GM23338 (cell line): ENCODE data around the gene TECTB. TPM values are rescaled to one million over a fixed set of nuclear protein-coding genes. Genes with fewer than 3 reads are reported as not detected.
A peak's percentile ranks its signal among the peaks of the same experiment; 100 is the strongest.

ENCODE experiments used
- ATAC-seq: fragments of 200-7000 bp; cut with Tn5 transposase; 3 replicates; pipeline ENCODE4 v1.9.1; 2020
- DNase-seq: peaks from one replicate; pipeline ENCODE4 v3.0.0-alpha.2; 2015; ENCODE audit warnings: low spot score
- H2AFZ ChIP-seq: fragments of 200-600 bp; sonication (generic); 2 replicates; pipeline ENCODE4 v1.8.0; 2016; ENCODE audit warnings: antibody characterized with exemption, mild to moderate bottlenecking, moderate library complexity
- H3F3A ChIP-seq: fragments of 200-600 bp; sonication (generic); replicated peaks from 2 replicates; pipeline ENCODE4 v1.8.0; 2017; ENCODE audit warnings: antibody characterized with exemption, mixed run types, low read depth
- H3K27ac ChIP-seq: fragments of 200-600 bp; sonication (generic); 2 replicates; pipeline ENCODE4 v1.6.1; 2016; ENCODE audit warnings: low read depth
- H3K27me3 ChIP-seq: fragments of 200-600 bp; sonication (generic); 2 replicates; pipeline ENCODE4 v1.8.0; 2016; ENCODE audit warnings: mild to moderate bottlenecking, mixed run types, moderate library complexity; ENCODE audit not compliant: insufficient read depth
- H3K36me3 ChIP-seq: fragments of 200-600 bp; sonication (generic); 2 replicates; pipeline ENCODE4 v1.8.0; 2016; ENCODE audit warnings: mild to moderate bottlenecking; ENCODE audit not compliant: insufficient read depth
- H3K4me1 ChIP-seq: fragments of 200-600 bp; sonication (generic); 2 replicates; pipeline ENCODE4 v1.8.0; 2016; ENCODE audit warnings: mild to moderate bottlenecking, moderate library complexity; ENCODE audit not compliant: insufficient read depth
- H3K4me2 ChIP-seq: fragments of 200-600 bp; sonication (generic); 2 replicates; pipeline ENCODE4 v1.7.1; 2017; ENCODE audit warnings: mixed run types
- H3K4me3 ChIP-seq: fragments of 200-600 bp; sonication (generic); 2 replicates; pipeline ENCODE4 v1.6.1; 2016; ENCODE audit warnings: mixed run types
- H3K79me2 ChIP-seq: fragments of 200-600 bp; sonication (generic); replicated peaks from 2 replicates; pipeline ENCODE4 v1.8.0; 2017; ENCODE audit warnings: mild to moderate bottlenecking; ENCODE audit not compliant: insufficient read depth
- H3K9me2 ChIP-seq: fragments of 200-600 bp; sonication (generic); 2 replicates; pipeline ENCODE4 v1.8.0; 2017; ENCODE audit not compliant: insufficient read depth
- H4K20me1 ChIP-seq: fragments of 200-600 bp; sonication (generic); replicated peaks from 2 replicates; pipeline ENCODE4 v1.8.0; 2017; ENCODE audit warnings: mild to moderate bottlenecking; ENCODE audit not compliant: insufficient read depth
- H3K27ac Mint-ChIP-seq: 2 replicates; pipeline ENCODE4 v1.8.0; 2020; ENCODE audit warnings: inconsistent platforms, mild to moderate bottlenecking, moderate library complexity, mixed read lengths
- H3K27me3 Mint-ChIP-seq: 3 replicates; pipeline ENCODE4 v1.8.0; 2022; ENCODE audit warnings: low read depth, mild to moderate bottlenecking, moderate library complexity, mixed read lengths, inconsistent platforms; ENCODE audit not compliant: insufficient read depth, poor library complexity
- H3K36me3 Mint-ChIP-seq: 3 replicates; pipeline ENCODE4 v1.8.0; 2021; ENCODE audit warnings: low read depth, mild to moderate bottlenecking, inconsistent platforms, moderate library complexity, mixed read lengths
- H3K4me1 Mint-ChIP-seq: 3 replicates; pipeline ENCODE4 v1.8.0; 2020; ENCODE audit warnings: mild to moderate bottlenecking, inconsistent platforms, mixed read lengths
- H3K4me3 Mint-ChIP-seq: 3 replicates; pipeline ENCODE4 v1.8.0; 2021; ENCODE audit warnings: moderate library complexity, mild to moderate bottlenecking, inconsistent platforms, mixed read lengths
- H3K9me3 Mint-ChIP-seq: 3 replicates; pipeline ENCODE4 v1.8.0; 2020; ENCODE audit warnings: moderate library complexity, mild to moderate bottlenecking, inconsistent platforms, mixed read lengths
- CREB1 ChIP-seq: fragments of 250-450 bp; sonication (Bioruptor Pico); IDR thresholded peaks from 2 replicates; pipeline ENCODE4 v1.5.0; 2020; ENCODE audit warnings: low read depth, mild to moderate bottlenecking, moderate library complexity
- CTCF ChIP-seq, 2 experiments: fragments of 200-600 bp in 1 of 2; sonication (generic) in 1 of 2; conservative IDR thresholded peaks; 2 replicates each; pipeline versions ENCODE4 v1.5.1 to v1.6.1; 2016 to 2017; ENCODE audit warnings: antibody characterized with exemption in 2 of 2, low read depth in 2 of 2, mild to moderate bottlenecking in 2 of 2, moderate library complexity in 1 of 2
- ETS1 ChIP-seq: IDR thresholded peaks from 2 replicates; pipeline ENCODE4 v1.6.1; 2016; ENCODE audit warnings: antibody characterized with exemption
- EZH2 ChIP-seq: fragments of 200-600 bp; sonication (generic); IDR thresholded peaks from one replicate; pipeline ENCODE4 v1.8.0; 2017; ENCODE audit warnings: antibody characterized with exemption, mild to moderate bottlenecking, low read depth; ENCODE audit not compliant: unreplicated experiment
- EZH2phosphoT487 ChIP-seq: fragments of 200-600 bp; sonication (generic); IDR thresholded peaks from one replicate; pipeline ENCODE4 v1.8.1; 2018; ENCODE audit warnings: antibody characterized with exemption; ENCODE audit not compliant: unreplicated experiment
- NANOG ChIP-seq: IDR thresholded peaks from 2 replicates; pipeline ENCODE4 v1.6.1; 2016; ENCODE audit warnings: antibody characterized with exemption, borderline replicate concordance
- POLR2AphosphoS5 ChIP-seq: IDR thresholded peaks from 2 replicates; pipeline ENCODE4 v1.6.1; 2016; ENCODE audit warnings: antibody characterized with exemption, low read depth
- REST ChIP-seq: IDR thresholded peaks from one replicate; pipeline ENCODE4 v1.6.1; 2018; ENCODE audit warnings: antibody characterized with exemption; ENCODE audit not compliant: unreplicated experiment
- ZNF331 ChIP-seq: fragments of 250-450 bp; sonication (Bioruptor Pico); IDR thresholded peaks from 2 replicates; pipeline ENCODE4 v1.5.0; 2020; ENCODE audit warnings: low read depth, mild to moderate bottlenecking, moderate library complexity
- ZNF462 ChIP-seq: fragments of 250-450 bp; sonication (Bioruptor Pico); IDR thresholded peaks from 2 replicates; pipeline ENCODE4 v1.5.0; 2020; ENCODE audit warnings: mild to moderate bottlenecking, moderate library complexity
- polyA plus RNA-seq: library from polyadenylated mRNA; unstranded; fragments of >200 nt; fragmentation: Nextera tagmentation; extraction: Ambion mirVana; gene quantifications from 2 replicates; pipeline ENCODE4 v1.2.1, GENCODE V29; 2016
- total RNA-seq: library from RNA; depleted of rRNA; stranded (reverse); fragments of >200 nt; shearing (Covaris generic); gene quantifications from 2 replicates; pipeline ENCODE4 v1.2.3, GENCODE V29; 2014

Gene TECTB
- total and polyA plus RNA-seq, 2 experiments from 2014 or later: not detected

- Mint-ChIP-seq H3K36me3 (no peaks in the 10 kb centered on the region), H3K4me1 (peaks cover 5% of the 10 kb centered on the region; the same call in 2 of the 3 replicates), H3K9me3 (no peaks in the 10 kb centered on the region), H3K27me3 (peaks cover 2% of the 10 kb centered on the region), H3K27ac (no peak overlapping the region), H3K4me3 (no peak overlapping the region)
- DNase-seq (no peak), ATAC-seq (no peak)
- Histone ChIP-seq H3K9me2 (no peaks in the 10 kb centered on the region), H3K36me3 (no peaks in the 10 kb centered on the region), H3K4me2 (no peak overlapping the region), H3K27ac (no peak overlapping the region), H4K20me1 (no peaks in the 10 kb centered on the region), H2AFZ (no peak overlapping the region), H3K4me1 (no peaks in the 10 kb centered on the region), H3K79me2 (no peaks in the 10 kb centered on the region), H3K4me3 (no peak overlapping the region), H3F3A (no peaks in the 10 kb centered on the region), H3K27me3 (no peaks in the 10 kb centered on the region)
- TF ChIP-seq REST: no peak
- TF ChIP-seq POLR2AphosphoS5: no peak
Measured at GRCh38 chr10:112287844-112288243, 4.6 kb downstream of the TECTB start.

GRCh38 chr10:112288486-112288885 is 5.3 kb downstream of the TECTB start:
- Mint-ChIP-seq H3K36me3 (no peaks in the 10 kb centered on the region), H3K27ac (no peak overlapping the region), H3K27me3 (peaks cover 2% of the 10 kb centered on the region), H3K9me3 (no peaks in the 10 kb centered on the region), H3K4me3 (no peak overlapping the region), H3K4me1 (peaks cover 5% of the 10 kb centered on the region; the same call in 2 of the 3 replicates)
- Histone ChIP-seq H3K9me2 (no peaks in the 10 kb centered on the region), H3K79me2 (no peaks in the 10 kb centered on the region), H3K4me1 (no peaks in the 10 kb centered on the region), H3K4me2 (no peak overlapping the region), H3K27ac (no peak overlapping the region), H3K36me3 (no peaks in the 10 kb centered on the region), H4K20me1 (no peaks in the 10 kb centered on the region), H3K27me3 (no peaks in the 10 kb centered on the region), H3F3A (no peaks in the 10 kb centered on the region), H2AFZ (no peak overlapping the region), H3K4me3 (no peak overlapping the region)
- peak; percentile 89 for ATAC-seq
- peak; percentile 14 for DNase-seq
- no peak for TF ChIP-seq POLR2AphosphoS5
- TF ChIP-seq ZNF331: no peak
- TF ChIP-seq EZH2: no peak
- TF ChIP-seq ETS1: no peak
- TF ChIP-seq CREB1 (CRISPR knock-in tag): no peak
- no peak for TF ChIP-seq EZH2phosphoT487
- TF ChIP-seq ZNF462 (CRISPR knock-in tag): no peak
- TF ChIP-seq NANOG: no peak
- TF ChIP-seq CTCF (conservative IDR thresholded peaks at IDR 0.05; ENCODE audit: low read depth in 2 of 2): no peak
